Activated naive CD4-positive, alpha-beta T cell treated with anti-CD3 and anti-CD28 coated beads, Interleukin-2, amount 10 ng/mL, durations not matched to agents 5 hours and 36 hours (primary cell): ENCODE measurements around the gene ASAH2B. TPM values are rescaled to one million over a fixed set of nuclear protein-coding genes. Genes with fewer than 3 reads are reported as not detected.

Experiments
- total RNA-seq, 2 experiments: library from RNA; stranded (reverse); gene quantifications; one replicate each; pipeline ENCODE4 v1.2.3, GENCODE V29; 2021

ASAH2B gene
- total RNA-seq = 1 to 10 TPM; 1.5 to 2.3 TPM

GRCh38 chr10:50739618-50740292, at the start of gene ASAH2B:
ASAH2B (plus strand) TSS chr10:50739936; CDS start chr10:50745131, 5,195 bp downstream.

Other genes starting within 250 kb of the ASAH2B start
- gene SGMS1, start 116.0 kb upstream of the ASAH2B start, total RNA-seq = 10 to 100 TPM; 13.2 to 13.5 TPM
- not detected for gene A1CF, start 145.7 kb downstream of the ASAH2B start, total RNA-seq